ENCODE measurements around the gene FYN.
A peak's percentile ranks its signal among the peaks of the same experiment; 100 is the strongest.

The FYN gene

GRCh38 chr6:111669326-111669725 is 203.9 kb downstream of the FYN start:
- TF ChIP-seq YY1 (IDR thresholded peaks at IDR 0.05; ENCODE audit: insufficient read depth, insufficient read length) (no peak), ZNF274 (IDR thresholded peaks at IDR 0.05; ENCODE audit: low read depth, low read length) (no peak), SUZ12 (IDR thresholded peaks at IDR 0.05; ENCODE audit: extremely low read depth, insufficient read depth, insufficient read length) (no peak)
- Histone ChIP-seq H3K4me1 (ENCODE audit: insufficient read depth, insufficient read length) (no peaks in the 10 kb centered on the region), H3K9me3 (ENCODE audit: insufficient read depth, low read length) (no peaks in the 10 kb centered on the region), H3K4me3 (ENCODE audit: insufficient read length, low read depth) (no peak overlapping the region), H3K27me3 (ENCODE audit: insufficient read depth, insufficient read length) (no peaks in the 10 kb centered on the region), H3K36me3 (ENCODE audit: insufficient read depth, insufficient read length, low read length) (peaks cover 26% of the 10 kb centered on the region), H3K9ac (ENCODE audit: insufficient read length, low read depth) (no peak overlapping the region)
- DNase-seq (ENCODE audit: low read depth, low spot score) = no peak

- DNase-seq (ENCODE audit: low read depth, low spot score) = no peak
- H3K36me3 ChIP-seq (ENCODE audit: insufficient read depth, insufficient read length, low read length) = peaks cover 18% of the 10 kb centered on the region
- TF ChIP-seq YY1 (IDR thresholded peaks at IDR 0.05; ENCODE audit: insufficient read depth, insufficient read length) (no peak), ZNF274 (IDR thresholded peaks at IDR 0.05; ENCODE audit: low read depth, low read length) (no peak), SUZ12 (IDR thresholded peaks at IDR 0.05; ENCODE audit: extremely low read depth, insufficient read depth, insufficient read length) (no peak)
- H3K4me3 ChIP-seq (ENCODE audit: insufficient read length, low read depth) = no peak overlapping the region
- H3K4me1 ChIP-seq (ENCODE audit: insufficient read depth, insufficient read length) = peaks cover 1% of the 10 kb centered on the region
- no peak overlapping the region for H3K9ac ChIP-seq (ENCODE audit: insufficient read length, low read depth)
- no peaks in the 10 kb centered on the region for H3K27me3 ChIP-seq (ENCODE audit: insufficient read depth, insufficient read length)
- no peaks in the 10 kb centered on the region for H3K9me3 ChIP-seq (ENCODE audit: insufficient read depth, low read length)
Observed at GRCh38 chr6:111668410-111668809, 204.8 kb downstream of the FYN start.

- H3K4me1 ChIP-seq (ENCODE audit: insufficient read depth, insufficient read length) = peaks cover 6% of the 10 kb centered on the region
- no peaks in the 10 kb centered on the region for H3K27me3 ChIP-seq (ENCODE audit: insufficient read depth, insufficient read length)
- no peak overlapping the region for H3K9ac ChIP-seq (ENCODE audit: insufficient read length, low read depth)
- H3K4me3 ChIP-seq (ENCODE audit: insufficient read length, low read depth) = no peak overlapping the region
- H3K36me3 ChIP-seq (ENCODE audit: insufficient read depth, insufficient read length, low read length) = peaks cover 18% of the 10 kb centered on the region
- no peak for TF ChIP-seq YY1 (IDR thresholded peaks at IDR 0.05; ENCODE audit: insufficient read depth, insufficient read length)
- no peak for TF ChIP-seq ZNF274 (IDR thresholded peaks at IDR 0.05; ENCODE audit: low read depth, low read length)
- no peak for DNase-seq (ENCODE audit: low read depth, low spot score)
- H3K9me3 ChIP-seq (ENCODE audit: insufficient read depth, low read length) = no peaks in the 10 kb centered on the region
Observed at GRCh38 chr6:111667931-111668330, 205.3 kb downstream of the FYN start.

- no peak for DNase-seq (ENCODE audit: low read depth, low spot score)
- Histone ChIP-seq H3K4me1 (ENCODE audit: insufficient read depth, insufficient read length) (peaks cover 10% of the 10 kb centered on the region), H3K9ac (ENCODE audit: insufficient read length, low read depth) (no peak overlapping the region), H3K27me3 (ENCODE audit: insufficient read depth, insufficient read length) (no peaks in the 10 kb centered on the region), H3K4me3 (ENCODE audit: insufficient read length, low read depth) (no peak overlapping the region), H3K36me3 (ENCODE audit: insufficient read depth, insufficient read length, low read length) (peaks cover 13% of the 10 kb centered on the region), H3K9me3 (ENCODE audit: insufficient read depth, low read length) (no peaks in the 10 kb centered on the region)
- TF ChIP-seq YY1 (IDR thresholded peaks at IDR 0.05; ENCODE audit: insufficient read depth, insufficient read length) = no peak
- TF ChIP-seq ZNF274 (IDR thresholded peaks at IDR 0.05; ENCODE audit: low read depth, low read length) = no peak
- TF ChIP-seq SUZ12 (IDR thresholded peaks at IDR 0.05; ENCODE audit: extremely low read depth, insufficient read depth, insufficient read length) = no peak
Observed at GRCh38 chr6:111666847-111667246, 206.4 kb downstream of the FYN start.

GRCh38 chr6:111664565-111665030 is 208.7 kb downstream of the FYN start:
- TF ChIP-seq YY1 (IDR thresholded peaks at IDR 0.05; ENCODE audit: insufficient read depth, insufficient read length) (no peak), SUZ12 (IDR thresholded peaks at IDR 0.05; ENCODE audit: extremely low read depth, insufficient read depth, insufficient read length) (no peak), ZNF274 (IDR thresholded peaks at IDR 0.05; ENCODE audit: low read depth, low read length) (no peak)
- no peak overlapping the region for H3K4me3 ChIP-seq (ENCODE audit: insufficient read length, low read depth)
- H3K9ac ChIP-seq (ENCODE audit: insufficient read length, low read depth) = no peak overlapping the region
- H3K27me3 ChIP-seq (ENCODE audit: insufficient read depth, insufficient read length) = no peaks in the 10 kb centered on the region
- no peak for DNase-seq (ENCODE audit: low read depth, low spot score)
- H3K4me1 ChIP-seq (ENCODE audit: insufficient read depth, insufficient read length) = peaks cover 10% of the 10 kb centered on the region
- no peaks in the 10 kb centered on the region for H3K9me3 ChIP-seq (ENCODE audit: insufficient read depth, low read length)
- peaks cover 5% of the 10 kb centered on the region for H3K36me3 ChIP-seq (ENCODE audit: insufficient read depth, insufficient read length, low read length)

GRCh38 chr6:111663692-111664564 is 209.3 kb downstream of the FYN start:
- TF ChIP-seq YY1 (IDR thresholded peaks at IDR 0.05; ENCODE audit: insufficient read depth, insufficient read length) = no peak
- no peak for TF ChIP-seq SUZ12 (IDR thresholded peaks at IDR 0.05; ENCODE audit: extremely low read depth, insufficient read depth, insufficient read length)
- TF ChIP-seq ZNF274 (IDR thresholded peaks at IDR 0.05; ENCODE audit: low read depth, low read length) = no peak
- H3K4me1 ChIP-seq (ENCODE audit: insufficient read depth, insufficient read length) = peaks cover 10% of the 10 kb centered on the region
- H3K36me3 ChIP-seq (ENCODE audit: insufficient read depth, insufficient read length, low read length) = peaks cover 5% of the 10 kb centered on the region
- no peak overlapping the region for H3K9ac ChIP-seq (ENCODE audit: insufficient read length, low read depth)
- H3K27me3 ChIP-seq (ENCODE audit: insufficient read depth, insufficient read length) = no peaks in the 10 kb centered on the region
- H3K4me3 ChIP-seq (ENCODE audit: insufficient read length, low read depth) = no peak overlapping the region
- H3K9me3 ChIP-seq (ENCODE audit: insufficient read depth, low read length) = no peaks in the 10 kb centered on the region
- peak; percentile 72 for DNase-seq (ENCODE audit: low read depth, low spot score)

- DNase-seq (ENCODE audit: low read depth, low spot score) = no peak
- TF ChIP-seq ZNF274 (IDR thresholded peaks at IDR 0.05; ENCODE audit: low read depth, low read length) (no peak), SUZ12 (IDR thresholded peaks at IDR 0.05; ENCODE audit: extremely low read depth, insufficient read depth, insufficient read length) (no peak), YY1 (IDR thresholded peaks at IDR 0.05; ENCODE audit: insufficient read depth, insufficient read length) (no peak)
- Histone ChIP-seq H3K4me1 (ENCODE audit: insufficient read depth, insufficient read length) (peaks cover 10% of the 10 kb centered on the region), H3K27me3 (ENCODE audit: insufficient read depth, insufficient read length) (no peaks in the 10 kb centered on the region), H3K36me3 (ENCODE audit: insufficient read depth, insufficient read length, low read length) (peaks cover 5% of the 10 kb centered on the region), H3K9ac (ENCODE audit: insufficient read length, low read depth) (no peak overlapping the region), H3K9me3 (ENCODE audit: insufficient read depth, low read length) (no peaks in the 10 kb centered on the region), H3K4me3 (ENCODE audit: insufficient read length, low read depth) (no peak overlapping the region)
Observed at GRCh38 chr6:111662794-111663593, 210.3 kb downstream of the FYN start.

Data from NT2/D1 (cell line).